Osteoblast (primary cell): Measurements from ENCODE around the gene SPHK2. TPM values are rescaled to one million over a fixed set of nuclear protein-coding genes. Genes with fewer than 3 reads are reported as not detected.

Experiments
- DNase-seq: peaks from one replicate; pipeline ENCODE4 v3.0.0; 2011; ENCODE audit warnings: low spot score, mixed read lengths; ENCODE audit not compliant: insufficient read length; ENCODE audit errors: missing footprints
- H2AFZ ChIP-seq: 2 replicates; pipeline ENCODE4 v1.6.0; 2011; ENCODE audit warnings: mild to moderate bottlenecking, low read length
- H3K27ac ChIP-seq: 2 replicates; pipeline ENCODE4 v1.5.1; 2011; ENCODE audit warnings: mild to moderate bottlenecking, low read depth, low read length, moderate library complexity
- H3K27me3 ChIP-seq: 2 replicates; pipeline ENCODE4 v1.6.0; 2012; ENCODE audit warnings: mild to moderate bottlenecking, control low read depth, inconsistent platforms, low read length, moderate library complexity; ENCODE audit not compliant: insufficient read depth
- H3K36me3 ChIP-seq: 2 replicates; pipeline ENCODE4 v1.5.1; 2011; ENCODE audit warnings: mild to moderate bottlenecking, low read length, control low read depth, moderate library complexity; ENCODE audit not compliant: insufficient read depth
- H3K4me1 ChIP-seq: 2 replicates; pipeline ENCODE4 v1.5.1; 2011; ENCODE audit warnings: mild to moderate bottlenecking, low read length, control low read depth, moderate library complexity; ENCODE audit not compliant: insufficient read depth
- H3K4me2 ChIP-seq: 2 replicates; pipeline ENCODE4 v1.6.0; 2011; ENCODE audit warnings: mild to moderate bottlenecking, low read length; ENCODE audit not compliant: insufficient read depth
- H3K4me3 ChIP-seq: fragments of 200-600 bp; sonication (generic); 3 replicates; pipeline ENCODE4 v1.5.1; 2012; ENCODE audit warnings: mild to moderate bottlenecking, low read length, inconsistent platforms; ENCODE audit not compliant: insufficient read depth
- H3K79me2 ChIP-seq: 2 replicates; pipeline ENCODE4 v1.6.0; 2012; ENCODE audit warnings: mild to moderate bottlenecking, low read length, control low read depth, inconsistent platforms; ENCODE audit not compliant: insufficient read depth
- H3K9me3 ChIP-seq: 2 replicates; pipeline ENCODE4 v1.5.1; 2011; ENCODE audit warnings: low read depth, low read length, control low read depth
- H4K20me1 ChIP-seq: 2 replicates; pipeline ENCODE4 v1.6.0; 2012; ENCODE audit warnings: mild to moderate bottlenecking, low read length, control low read depth; ENCODE audit not compliant: insufficient read depth
- CTCF ChIP-seq: IDR thresholded peaks from 2 replicates; pipeline ENCODE4 v1.5.1; 2011; ENCODE audit warnings: mild to moderate bottlenecking, low read depth, low read length, moderate library complexity; ENCODE audit errors: extremely low read depth
- total RNA-seq: library from RNA; depleted of rRNA; stranded (reverse); fragments of >200 nt; gene quantifications from 2 replicates; pipeline ENCODE4 v1.2.3, GENCODE V29; 2012

The SPHK2 gene
- total RNA-seq, 1 donor, result 13.0 TPM

- Histone ChIP-seq H3K9me3 (no peaks in the 10 kb centered on the region), H3K79me2 (no peaks in the 10 kb centered on the region), H3K27ac (no peak overlapping the region), H3K36me3 (no peaks in the 10 kb centered on the region), H3K4me2 (no peak overlapping the region), H3K27me3 (peaks cover 5% of the 10 kb centered on the region), H4K20me1 (no peaks in the 10 kb centered on the region), H2AFZ (no peak overlapping the region), H3K4me1 (peaks cover 31% of the 10 kb centered on the region), H3K4me3 (no peak overlapping the region)
- peak; percentile 77 for DNase-seq
- TF ChIP-seq CTCF, result no peak
Measured at GRCh38 chr19:48639483-48640375, 20.4 kb downstream of the SPHK2 start.

- Histone ChIP-seq H4K20me1 (no peaks in the 10 kb centered on the region), H3K9me3 (no peaks in the 10 kb centered on the region), H2AFZ (no peak overlapping the region), H3K79me2 (no peaks in the 10 kb centered on the region), H3K27me3 (no peaks in the 10 kb centered on the region), H3K4me3 (no peak overlapping the region), H3K27ac (no peak overlapping the region), H3K4me1 (peaks cover 33% of the 10 kb centered on the region), H3K36me3 (no peaks in the 10 kb centered on the region), H3K4me2 (no peak overlapping the region)
- TF ChIP-seq CTCF, result no peak
- DNase-seq, result no peak
Measured at GRCh38 chr19:48641850-48642249, 22.5 kb downstream of the SPHK2 start.

- no peaks in the 10 kb centered on the region for H3K9me3 ChIP-seq
- peaks cover 25% of the 10 kb centered on the region for H3K4me1 ChIP-seq
- no peak overlapping the region for H3K4me3 ChIP-seq
- no peaks in the 10 kb centered on the region for H4K20me1 ChIP-seq
- no peak overlapping the region for H2AFZ ChIP-seq
- peaks cover 3% of the 10 kb centered on the region for H3K27me3 ChIP-seq
- H3K79me2 ChIP-seq, result no peaks in the 10 kb centered on the region
- DNase-seq, result peak; percentile 13
- no peaks in the 10 kb centered on the region for H3K36me3 ChIP-seq
- H3K4me2 ChIP-seq, result no peak overlapping the region
- H3K27ac ChIP-seq, result no peak overlapping the region
- no peak for TF ChIP-seq CTCF
Measured at GRCh38 chr19:48642862-48643261, 23.6 kb downstream of the SPHK2 start.

- TF ChIP-seq CTCF, result no peak
- no peaks in the 10 kb centered on the region for H3K9me3 ChIP-seq
- no peaks in the 10 kb centered on the region for H3K79me2 ChIP-seq
- H3K36me3 ChIP-seq, result no peaks in the 10 kb centered on the region
- H3K4me1 ChIP-seq, result peaks cover 21% of the 10 kb centered on the region
- H3K4me3 ChIP-seq, result no peak overlapping the region
- no peak for DNase-seq
- H3K4me2 ChIP-seq, result no peak overlapping the region
- H3K27me3 ChIP-seq, result peaks cover 3% of the 10 kb centered on the region
- no peaks in the 10 kb centered on the region for H4K20me1 ChIP-seq
- H2AFZ ChIP-seq, result no peak overlapping the region
- no peak overlapping the region for H3K27ac ChIP-seq
Measured at GRCh38 chr19:48644355-48644754, 25.0 kb downstream of the SPHK2 start.
